Tibial nerve (tissue), 4 donors: ENCODE data around the gene FDXR. TPM values are rescaled to one million over a fixed set of nuclear protein-coding genes. Genes with fewer than 3 reads are reported as not detected.

Experiments used
- DNase-seq, 2 donors: peaks; one replicate each; pipeline ENCODE4 v3.0.0-alpha.2; 2019; ENCODE audit warnings: low spot score in 2 of 2
- H3K27ac ChIP-seq, 4 donors: fragments of 200-600 bp; sonication (generic) in 3 of 4; one replicate each; pipeline ENCODE4 v1.5.1; 2017 to 2019; ENCODE audit warnings: mild to moderate bottlenecking in 1 of 4
- H3K27me3 ChIP-seq, 2 donors: fragments of 200-600 bp; sonication (generic) in 1 of 2; one replicate each; pipeline versions ENCODE4 v1.5.1 to v1.6.0; 2017 to 2019
- H3K36me3 ChIP-seq, 3 donors: fragments of 200-600 bp; sonication (generic); one replicate each; pipeline ENCODE4 v1.5.1; 2018 to 2019
- H3K4me1 ChIP-seq, 4 donors: fragments of 200-600 bp; sonication (generic) in 3 of 4; one replicate each; pipeline ENCODE4 v1.5.1; 2017 to 2019
- H3K4me3 ChIP-seq, 4 donors: fragments of 200-600 bp; sonication (generic) in 3 of 4; one replicate each; pipeline ENCODE4 v1.5.1; 2017 to 2019; ENCODE audit warnings: mild to moderate bottlenecking in 1 of 4, moderate library complexity in 1 of 4
- H3K9me3 ChIP-seq, 4 donors: fragments of 200-600 bp; sonication (generic) in 3 of 4; one replicate each; pipeline ENCODE4 v1.5.1; 2017 to 2019
- EP300 ChIP-seq, 2 donors: sonication (generic); formaldehyde crosslinking; IDR thresholded peaks; one replicate each; pipeline ENCODE4 v1.6.1; 2017; ENCODE audit warnings: antibody characterized with exemption in 2 of 2, mild to moderate bottlenecking in 1 of 2
- POLR2A ChIP-seq, 2 donors: fragments of 450-650 bp; IDR thresholded peaks; one replicate each; pipeline ENCODE4 v1.6.1; 2017; ENCODE audit warnings: antibody characterized with exemption in 2 of 2, mild to moderate bottlenecking in 2 of 2, moderate library complexity in 2 of 2
- WGBS, 2 donors: methylation state at CpG; one replicate each; pipeline ENCODE4 v1.1.5; 2018; 5-methylcytosine and 5-hydroxymethylcytosine counted together
- total RNA-seq, 4 donors: library from RNA; depleted of rRNA; stranded (reverse); fragments of >200 nt; gene quantifications; one replicate each; pipeline ENCODE4 v1.1.0, GENCODE V29; 2016
- TF ChIP-seq, protein P1 (sequence below), 5 experiments: fragments of 200-600 bp in 3 of 5; fragments of 450-650 bp in 2 of 5; sonication (generic) in 3 of 5; IDR thresholded peaks; one replicate each; pipeline ENCODE4 v1.5.1; 2016 to 2019; ENCODE audit warnings: antibody characterized with exemption in 5 of 5, mild to moderate bottlenecking in 3 of 5, moderate library complexity in 2 of 5

FDXR gene
- total RNA-seq, 4 donors from 2014 or later: 3.9 to 12.1 (median 8.8) TPM

DNA sequence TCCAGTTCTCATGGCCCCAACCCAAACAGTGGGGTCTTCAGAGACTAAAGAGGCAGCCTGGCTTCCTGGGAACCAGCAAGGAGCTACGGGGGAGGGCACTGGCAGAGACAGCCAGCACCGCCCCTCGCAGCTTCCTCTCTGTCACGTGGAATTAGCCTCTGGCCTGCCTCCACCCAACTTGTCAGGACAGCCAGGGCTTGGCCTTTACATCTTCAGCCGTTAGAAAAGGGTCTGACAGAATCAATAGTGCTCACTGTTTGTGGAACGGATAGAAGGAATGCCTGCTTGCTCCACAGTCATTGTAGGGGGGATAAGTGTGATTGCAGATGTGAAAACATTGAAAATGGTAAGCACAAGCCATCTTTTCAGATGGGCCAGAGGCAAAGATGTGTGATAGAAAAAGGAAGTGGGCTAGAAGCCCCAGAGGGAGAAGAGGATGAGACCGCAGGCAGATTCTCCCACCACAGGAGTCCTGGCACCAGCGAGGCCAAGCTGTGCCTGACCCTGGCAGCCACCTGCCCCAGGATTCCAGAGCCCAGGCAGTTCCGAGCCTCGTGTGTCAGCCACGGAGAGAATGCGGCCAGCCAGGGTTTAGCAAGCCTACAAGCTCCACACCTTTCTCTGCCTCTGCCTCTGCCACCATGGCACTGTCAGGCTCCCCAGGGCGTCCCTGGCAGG is 31.7 kb downstream of the FDXR start:
- Histone ChIP-seq H3K4me1 (peaks cover 4 to 33% (median 23%) of the 10 kb centered on the region in 4 donors), H3K27ac (peak overlapping the region; percentile 47 to 79 (median 60)), H3K36me3 (peaks cover 0 to 24% (median 0%) of the 10 kb centered on the region in 3 donors), H3K27me3 (peaks cover 0 to 6% of the 10 kb centered on the region in 2 donors), H3K4me3 (no peak overlapping the region), H3K9me3 (no peaks in the 10 kb centered on the region)
- TF ChIP-seq POLR2A (IDR thresholded peaks at IDR 0.05) (no peak), EP300 (IDR thresholded peaks at IDR 0.05) (peak in 1 of 2 donors; percentile 25)
- TF ChIP-seq, protein P1, sequence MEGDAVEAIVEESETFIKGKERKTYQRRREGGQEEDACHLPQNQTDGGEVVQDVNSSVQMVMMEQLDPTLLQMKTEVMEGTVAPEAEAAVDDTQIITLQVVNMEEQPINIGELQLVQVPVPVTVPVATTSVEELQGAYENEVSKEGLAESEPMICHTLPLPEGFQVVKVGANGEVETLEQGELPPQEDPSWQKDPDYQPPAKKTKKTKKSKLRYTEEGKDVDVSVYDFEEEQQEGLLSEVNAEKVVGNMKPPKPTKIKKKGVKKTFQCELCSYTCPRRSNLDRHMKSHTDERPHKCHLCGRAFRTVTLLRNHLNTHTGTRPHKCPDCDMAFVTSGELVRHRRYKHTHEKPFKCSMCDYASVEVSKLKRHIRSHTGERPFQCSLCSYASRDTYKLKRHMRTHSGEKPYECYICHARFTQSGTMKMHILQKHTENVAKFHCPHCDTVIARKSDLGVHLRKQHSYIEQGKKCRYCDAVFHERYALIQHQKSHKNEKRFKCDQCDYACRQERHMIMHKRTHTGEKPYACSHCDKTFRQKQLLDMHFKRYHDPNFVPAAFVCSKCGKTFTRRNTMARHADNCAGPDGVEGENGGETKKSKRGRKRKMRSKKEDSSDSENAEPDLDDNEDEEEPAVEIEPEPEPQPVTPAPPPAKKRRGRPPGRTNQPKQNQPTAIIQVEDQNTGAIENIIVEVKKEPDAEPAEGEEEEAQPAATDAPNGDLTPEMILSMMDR (IDR thresholded peaks at IDR 0.05): no peak
- DNase-seq: peak; percentile 53 to 67
- WGBS, 2 donors: 30 to 36% methylated on average over 13 of the region's 13 CpGs

DNA sequence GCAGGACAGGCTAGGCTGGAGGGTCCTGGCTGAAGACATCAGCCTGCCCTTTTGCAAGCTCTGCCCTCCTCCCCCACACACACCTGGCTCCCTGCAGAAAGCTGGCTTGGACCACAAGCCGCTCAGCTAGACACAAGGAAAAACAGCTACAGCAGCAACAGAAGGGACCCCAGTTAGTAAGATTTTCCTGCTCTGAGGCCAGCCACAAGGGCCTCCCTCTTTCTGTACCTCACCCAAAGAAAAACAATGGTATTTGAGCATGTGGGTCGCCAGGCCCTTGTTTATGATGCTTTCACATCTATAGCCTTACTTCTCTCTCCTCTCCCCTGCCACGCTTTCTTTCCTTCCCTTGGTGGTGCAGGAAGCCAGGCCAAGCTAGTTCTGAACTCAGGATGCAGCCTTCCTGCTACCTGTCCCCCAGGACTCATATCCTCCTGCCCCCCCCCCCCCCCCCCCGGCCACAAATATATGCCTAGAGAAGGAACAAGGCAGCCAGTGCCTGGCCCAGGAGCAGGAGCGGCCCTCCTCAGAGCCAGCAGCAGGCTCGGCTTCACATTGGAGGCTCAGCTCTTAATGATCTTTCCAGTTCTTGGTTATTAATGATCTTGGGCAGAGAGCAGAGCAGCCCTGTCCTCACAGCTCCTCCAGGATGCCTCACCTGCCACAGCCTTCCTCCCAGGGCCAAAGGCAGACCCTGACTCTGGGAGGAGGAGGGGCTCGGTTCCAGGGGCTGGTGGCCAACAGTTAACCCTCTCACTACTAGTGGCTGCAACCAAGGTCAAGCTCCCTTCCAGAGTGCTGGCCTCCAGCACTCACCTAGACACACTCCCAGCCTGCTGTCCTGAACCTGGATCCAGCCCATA is 32.6 kb downstream of the FDXR start:
- Histone ChIP-seq H3K4me3 (no peak overlapping the region), H3K27me3 (peaks cover 0 to 6% of the 10 kb centered on the region in 2 donors), H3K36me3 (peaks cover 0 to 33% (median 0%) of the 10 kb centered on the region in 3 donors), H3K4me1 (peaks cover 4 to 33% (median 23%) of the 10 kb centered on the region in 4 donors), H3K27ac (peak overlapping the region; percentile 47 to 79 (median 60)), H3K9me3 (no peaks in the 10 kb centered on the region)
- TF ChIP-seq EP300 (IDR thresholded peaks at IDR 0.05) (no peak), POLR2A (IDR thresholded peaks at IDR 0.05) (no peak)
- TF ChIP-seq, protein P1 (IDR thresholded peaks at IDR 0.05): no peak
- 52 to 67% methylated on average over 6 of the region's 7 CpGs for WGBS, 2 donors
- no peak for DNase-seq

DNA sequence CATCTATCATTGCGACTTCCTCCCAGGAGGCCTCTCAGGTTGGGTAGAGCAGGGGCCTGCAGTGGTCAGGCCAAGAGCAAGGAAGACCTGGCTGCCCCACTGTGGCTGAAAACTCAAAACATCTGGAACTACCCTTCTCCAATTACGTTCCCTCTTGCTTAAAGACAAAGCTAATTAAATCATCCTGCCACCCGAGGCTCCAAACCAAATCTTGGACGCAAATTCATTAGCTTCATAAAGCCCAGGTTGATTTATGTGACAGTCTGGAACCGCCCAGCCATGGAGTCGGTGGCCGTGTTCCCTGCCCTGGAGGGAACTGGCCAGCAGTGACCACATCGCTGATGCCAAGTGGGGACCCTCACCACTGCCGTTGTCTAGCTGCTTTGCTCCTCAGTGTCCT is 34.5 kb downstream of the FDXR start:
- 76 to 83% methylated on average over 9 of the region's 9 CpGs for WGBS, 2 donors
- TF ChIP-seq, protein P1 (IDR thresholded peaks at IDR 0.05): no peak
- TF ChIP-seq EP300 (IDR thresholded peaks at IDR 0.05): no peak
- TF ChIP-seq POLR2A (IDR thresholded peaks at IDR 0.05): no peak
- Histone ChIP-seq H3K27me3 (no peaks in the 10 kb centered on the region), H3K4me1 (peaks cover 4 to 32% (median 23%) of the 10 kb centered on the region in 4 donors), H3K36me3 (peaks cover 0 to 43% (median 0%) of the 10 kb centered on the region in 3 donors), H3K27ac (no peak overlapping the region), H3K9me3 (no peaks in the 10 kb centered on the region), H3K4me3 (no peak overlapping the region)
- no peak for DNase-seq

DNA sequence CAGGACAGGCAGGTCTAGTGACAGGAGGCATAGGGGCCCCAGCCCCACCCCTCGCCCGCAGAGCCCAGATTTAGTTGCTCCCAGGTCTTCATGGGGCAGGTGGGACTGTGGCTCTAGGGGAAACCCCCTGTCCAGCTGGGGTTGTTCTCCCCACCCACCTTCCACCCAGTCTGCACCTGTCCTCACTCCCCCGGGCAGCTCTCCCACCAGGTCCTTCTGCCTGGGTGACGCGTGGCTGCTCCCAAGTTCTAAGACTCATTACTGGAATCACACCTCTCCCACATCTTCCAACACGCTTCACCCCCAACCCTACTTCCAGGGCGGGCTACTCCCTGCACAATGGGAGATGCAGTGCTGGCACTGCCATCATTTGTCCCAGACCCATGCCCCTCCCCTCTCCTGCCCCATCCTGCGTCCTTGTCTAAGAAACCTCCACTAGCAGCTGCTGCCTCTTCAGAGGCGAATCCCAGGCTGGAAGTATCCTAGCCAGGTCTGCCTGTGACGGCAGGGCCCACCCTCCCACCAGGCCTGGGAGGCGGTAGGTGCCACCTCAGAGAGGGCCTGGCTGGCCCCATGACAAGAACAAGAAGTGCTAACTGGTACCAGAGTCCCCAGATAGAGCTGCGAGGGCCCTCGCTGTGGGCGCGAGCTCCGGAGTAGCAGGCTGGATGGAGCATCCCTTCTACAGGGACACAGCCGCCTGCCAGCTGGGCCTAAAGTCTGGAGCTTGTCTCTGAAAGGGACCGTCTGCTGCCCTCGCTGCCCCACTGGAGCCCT is 35.9 kb downstream of the FDXR start:
- H3K4me3 ChIP-seq: no peak overlapping the region
- H3K27ac ChIP-seq: no peak overlapping the region
- H3K9me3 ChIP-seq: no peaks in the 10 kb centered on the region
- DNase-seq: no peak
- 95 to 96% methylated on average over 11 of the region's 19 CpGs for WGBS, 2 donors
- peaks cover 4 to 22% (median 15%) of the 10 kb centered on the region in 4 donors for H3K4me1 ChIP-seq
- TF ChIP-seq POLR2A (IDR thresholded peaks at IDR 0.05): no peak
- TF ChIP-seq, protein P1 (IDR thresholded peaks at IDR 0.05): no peak
- no peak for TF ChIP-seq EP300 (IDR thresholded peaks at IDR 0.05)
- peaks cover 0 to 43% (median 0%) of the 10 kb centered on the region in 3 donors for H3K36me3 ChIP-seq
- H3K27me3 ChIP-seq: no peaks in the 10 kb centered on the region
